Esophagus squamous epithelium (tissue), 4 donors: Measurements from ENCODE around the gene MFSD11.

Source experiments
- POLR2A ChIP-seq, 4 donors: fragments of 450-650 bp; IDR thresholded peaks; one replicate each; pipeline ENCODE4 v1.6.1; 2017; ENCODE audit warnings: antibody characterized with exemption in 4 of 4, mild to moderate bottlenecking in 4 of 4, moderate library complexity in 3 of 4
- TF ChIP-seq, protein P1 (sequence below), 6 experiments: fragments of 450-650 bp in 4 of 6; fragments of 200-600 bp in 2 of 6; sonication (generic) in 2 of 6; IDR thresholded peaks; one replicate each; pipeline ENCODE4 v1.5.1; 2016 to 2019; ENCODE audit warnings: antibody characterized with exemption in 6 of 6, mild to moderate bottlenecking in 4 of 6, moderate library complexity in 4 of 6

DNA sequence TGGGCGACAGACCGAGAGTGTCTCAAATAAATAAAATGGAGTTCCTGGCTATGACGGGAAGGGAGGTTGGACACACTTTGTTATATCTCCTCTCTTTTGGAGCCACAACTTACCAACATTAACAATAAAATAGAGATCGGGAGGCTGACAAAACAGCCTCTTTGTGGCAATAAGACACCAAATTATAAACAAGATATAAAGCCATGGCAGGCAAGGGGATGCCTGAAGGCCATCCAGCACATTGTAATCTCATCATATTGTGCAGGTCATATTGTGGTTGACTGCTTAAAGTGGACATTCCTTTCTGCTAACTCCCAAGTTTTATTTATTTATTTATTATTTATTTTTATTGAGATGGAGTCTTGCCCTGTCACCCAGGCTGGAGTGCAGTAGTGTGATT, 70.4 kb downstream of the MFSD11 start:
- no peak for TF ChIP-seq POLR2A (IDR thresholded peaks at IDR 0.05)
- TF ChIP-seq, protein P1, sequence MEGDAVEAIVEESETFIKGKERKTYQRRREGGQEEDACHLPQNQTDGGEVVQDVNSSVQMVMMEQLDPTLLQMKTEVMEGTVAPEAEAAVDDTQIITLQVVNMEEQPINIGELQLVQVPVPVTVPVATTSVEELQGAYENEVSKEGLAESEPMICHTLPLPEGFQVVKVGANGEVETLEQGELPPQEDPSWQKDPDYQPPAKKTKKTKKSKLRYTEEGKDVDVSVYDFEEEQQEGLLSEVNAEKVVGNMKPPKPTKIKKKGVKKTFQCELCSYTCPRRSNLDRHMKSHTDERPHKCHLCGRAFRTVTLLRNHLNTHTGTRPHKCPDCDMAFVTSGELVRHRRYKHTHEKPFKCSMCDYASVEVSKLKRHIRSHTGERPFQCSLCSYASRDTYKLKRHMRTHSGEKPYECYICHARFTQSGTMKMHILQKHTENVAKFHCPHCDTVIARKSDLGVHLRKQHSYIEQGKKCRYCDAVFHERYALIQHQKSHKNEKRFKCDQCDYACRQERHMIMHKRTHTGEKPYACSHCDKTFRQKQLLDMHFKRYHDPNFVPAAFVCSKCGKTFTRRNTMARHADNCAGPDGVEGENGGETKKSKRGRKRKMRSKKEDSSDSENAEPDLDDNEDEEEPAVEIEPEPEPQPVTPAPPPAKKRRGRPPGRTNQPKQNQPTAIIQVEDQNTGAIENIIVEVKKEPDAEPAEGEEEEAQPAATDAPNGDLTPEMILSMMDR (IDR thresholded peaks at IDR 0.05), result no peak
